PC-3 (cell line): Measurements from ENCODE around the gene SUSD3. TPM values are rescaled to one million over a fixed set of nuclear protein-coding genes. Genes with fewer than 3 reads are reported as not detected.

Source experiments
- ATAC-seq: fragments of 200-7000 bp; cut with Tn5 transposase; 2 replicates; pipeline ENCODE4 v1.9.1; 2020; ENCODE audit warnings: mild to moderate bottlenecking, moderate library complexity
- BruUV-seq: library from RNA; stranded (reverse); fragments of 400-500 nt; replicated peaks from 2 replicates; lab custom pipeline; 2021; lab: Mats Ljungman, UMichigan
- CTCF ChIA-PET: fragments of 300-600 bp; sonication (Branson Sonifier 250); formaldehyde crosslinking; loops from one replicate; lab custom pipeline; 2022; ENCODE audit warnings: antibody characterized with exemption; lab: Charles Lee
- POLR2A ChIA-PET: fragments of 300-600 bp; sonication (Branson Sonifier 250); formaldehyde crosslinking; loops from one replicate; lab custom pipeline; 2022; ENCODE audit warnings: antibody characterized with exemption; ENCODE audit not compliant: unreplicated experiment; lab: Charles Lee
- DNase-seq: peaks from one replicate; pipeline ENCODE4 v3.0.0-alpha.2; 2015
- H2AFZ ChIP-seq: fragments of 300-600 bp; sonication (generic); 2 replicates; pipeline ENCODE4 v1.6.0; 2016; ENCODE audit warnings: antibody characterized with exemption, low read length
- H3F3A ChIP-seq: fragments of 300-600 bp; sonication (generic); one replicate; pipeline ENCODE4 v1.6.0; 2017; ENCODE audit warnings: antibody characterized with exemption, low read length, control low read depth, mild to moderate bottlenecking; ENCODE audit not compliant: unreplicated experiment
- H3K27ac ChIP-seq: fragments of 300-600 bp; sonication (generic); 2 replicates; pipeline ENCODE4 v1.5.1; 2016; ENCODE audit warnings: mild to moderate bottlenecking, low read length
- H3K27me3 ChIP-seq: fragments of 300-600 bp; sonication (generic); 2 replicates; pipeline ENCODE4 v1.6.1; 2016; ENCODE audit warnings: low read length, mixed read lengths
- H3K36me3 ChIP-seq: fragments of 300-600 bp; sonication (generic); 2 replicates; pipeline ENCODE4 v1.6.1; 2016; ENCODE audit warnings: low read depth, mixed run types, low read length, mixed read lengths
- H3K4me1 ChIP-seq: fragments of 300-600 bp; sonication (generic); 2 replicates; pipeline ENCODE4 v1.5.1; 2016; ENCODE audit warnings: low read length; ENCODE audit not compliant: insufficient read depth
- H3K4me2 ChIP-seq: fragments of 300-600 bp; sonication (generic); 2 replicates; pipeline ENCODE4 v1.6.0; 2016; ENCODE audit warnings: low read length
- H3K4me3 ChIP-seq: fragments of 300-600 bp; sonication (generic); 2 replicates; pipeline ENCODE4 v1.5.1; 2016; ENCODE audit warnings: mild to moderate bottlenecking, low read length, mixed read lengths
- H3K79me2 ChIP-seq: fragments of 300-600 bp; sonication (generic); 2 replicates; pipeline ENCODE4 v1.6.1; 2017; ENCODE audit warnings: low read length, mixed read lengths
- H3K9ac ChIP-seq: fragments of 300-600 bp; sonication (generic); 2 replicates; pipeline ENCODE4 v1.6.0; 2016; ENCODE audit warnings: mild to moderate bottlenecking, low read length
- H3K9me2 ChIP-seq: fragments of 300-600 bp; sonication (generic); replicated peaks from 2 replicates; pipeline ENCODE4 v1.6.1; 2016; ENCODE audit warnings: mixed run types, low read length, mixed read lengths
- H3K9me3 ChIP-seq: fragments of 300-600 bp; sonication (generic); 2 replicates; pipeline ENCODE4 v1.6.1; 2016; ENCODE audit warnings: low read length, mixed read lengths
- H4K20me1 ChIP-seq: fragments of 300-600 bp; sonication (generic); 2 replicates; pipeline ENCODE4 v1.6.1; 2016; ENCODE audit warnings: low read length, mixed read lengths
- CTCF ChIP-seq: fragments of 300-600 bp; sonication (generic); conservative IDR thresholded peaks from 2 replicates; pipeline ENCODE4 v1.5.1; 2017; ENCODE audit warnings: antibody characterized with exemption, low read depth, mild to moderate bottlenecking, low read length
- EZH2 ChIP-seq: fragments of 300-600 bp; sonication (generic); IDR thresholded peaks from one replicate; pipeline ENCODE4 v1.6.1; 2017; ENCODE audit warnings: antibody characterized with exemption, mild to moderate bottlenecking, low read length; ENCODE audit not compliant: unreplicated experiment
- EZH2phosphoT487 ChIP-seq: fragments of 300-600 bp; sonication (generic); IDR thresholded peaks from 2 replicates; pipeline ENCODE4 v1.6.1; 2018; ENCODE audit warnings: mild to moderate bottlenecking, antibody characterized with exemption, low read length, borderline replicate concordance
- intact Hi-C: fragments of 100-400 bp; cut with micrococcal nuclease; formaldehyde crosslinking; loops from 2 replicates; pipeline ENCODE4 v1.9.0; 2023
- total RNA-seq: library from RNA; depleted of rRNA; stranded (reverse); fragments of >200 nt; gene quantifications from 2 replicates; pipeline ENCODE4 v1.2.3, GENCODE V29; 2014

The SUSD3 gene
- total RNA-seq, 1 experiment from 2014 or later = 13.4 TPM

GRCh38 chr9:93079371-93079770 is 20.9 kb downstream of the SUSD3 start:
- CTCF ChIA-PET = interaction anchor here (0.6 kb wide), 1 partner anchor 65 kb away, joined by 4 read pairs; no protein-coding TSS in a partner anchor
- Histone ChIP-seq H3K9me2 (no peaks in the 10 kb centered on the region), H3K4me1 (no peaks in the 10 kb centered on the region), H4K20me1 (no peaks in the 10 kb centered on the region), H3K36me3 (no peaks in the 10 kb centered on the region), H3F3A (no peaks in the 10 kb centered on the region), H3K9ac (no peak overlapping the region), H3K9me3 (no peaks in the 10 kb centered on the region), H3K4me2 (no peak overlapping the region), H3K79me2 (no peaks in the 10 kb centered on the region), H3K4me3 (no peak overlapping the region), H2AFZ (no peak overlapping the region), H3K27ac (no peak overlapping the region), H3K27me3 (no peaks in the 10 kb centered on the region)
- BruUV-seq = no TSS peak
- TF ChIP-seq EZH2phosphoT487 = no peak
- no peak for TF ChIP-seq CTCF
- TF ChIP-seq EZH2 = no peak
- ATAC-seq (no peak), DNase-seq (no peak)
- POLR2A ChIA-PET = no interaction called here
- intact Hi-C loops = no loop called here

GRCh38 chr9:93080406-93080805 is 21.9 kb downstream of the SUSD3 start:
- CTCF ChIA-PET = no interaction called here
- H3K4me2 ChIP-seq = no peak overlapping the region
- intact Hi-C loops = no loop called here
- no peak for DNase-seq
- H3F3A ChIP-seq = no peaks in the 10 kb centered on the region
- no peak overlapping the region for H2AFZ ChIP-seq
- no peak overlapping the region for H3K27ac ChIP-seq
- H3K9me3 ChIP-seq = no peaks in the 10 kb centered on the region
- H3K4me3 ChIP-seq = no peak overlapping the region
- H3K27me3 ChIP-seq = no peaks in the 10 kb centered on the region
- H3K36me3 ChIP-seq = no peaks in the 10 kb centered on the region
- POLR2A ChIA-PET = no interaction called here
- ATAC-seq = no peak
- no peaks in the 10 kb centered on the region for H3K4me1 ChIP-seq
- no peak overlapping the region for H3K9ac ChIP-seq
- H4K20me1 ChIP-seq = no peaks in the 10 kb centered on the region
- H3K9me2 ChIP-seq = no peaks in the 10 kb centered on the region
- no TSS peak for BruUV-seq
- no peak for TF ChIP-seq CTCF
- TF ChIP-seq EZH2phosphoT487 = no peak
- no peak for TF ChIP-seq EZH2
- H3K79me2 ChIP-seq = no peaks in the 10 kb centered on the region

- H3K27me3 ChIP-seq = no peaks in the 10 kb centered on the region
- H3K9me2 ChIP-seq = no peaks in the 10 kb centered on the region
- H3K4me1 ChIP-seq = no peaks in the 10 kb centered on the region
- TF ChIP-seq CTCF (no peak), EZH2 (no peak), EZH2phosphoT487 (no peak)
- intact Hi-C loops = no loop called here
- no peaks in the 10 kb centered on the region for H3K9me3 ChIP-seq
- H3F3A ChIP-seq = no peaks in the 10 kb centered on the region
- H3K79me2 ChIP-seq = no peaks in the 10 kb centered on the region
- no peak overlapping the region for H3K27ac ChIP-seq
- ChIA-PET POLR2A (no interaction called here), CTCF (no interaction called here)
- no peak overlapping the region for H2AFZ ChIP-seq
- ATAC-seq (no peak), DNase-seq (no peak)
- no peak overlapping the region for H3K9ac ChIP-seq
- BruUV-seq = no TSS peak
- H3K4me2 ChIP-seq = no peak overlapping the region
- H3K4me3 ChIP-seq = no peak overlapping the region
- H3K36me3 ChIP-seq = no peaks in the 10 kb centered on the region
- H4K20me1 ChIP-seq = no peaks in the 10 kb centered on the region
Measured at GRCh38 chr9:93081081-93081529, 22.6 kb downstream of the SUSD3 start.
